ENCODE data around the gene FBRSL1.

- no peak for TF ChIP-seq CTCF (IDR thresholded peaks at IDR 0.05)
- TF ChIP-seq EP300 (IDR thresholded peaks at IDR 0.05) = no peak
- no peak for TF ChIP-seq POLR2AphosphoS5 (IDR thresholded peaks at IDR 0.05)
Measured at GRCh38 chr12:132498931-132499330, 9.0 kb downstream of the FBRSL1 start.

Data from sigmoid colon (tissue), 4 donors.